Kidney (tissue), 14 donors: ENCODE results near the gene OR2S2. TPM values are rescaled to one million over a fixed set of nuclear protein-coding genes. Genes with fewer than 3 reads are reported as not detected.

Experiments
- DNase-seq, 5 donors: peaks; one replicate each; pipeline ENCODE4 v3.0.0-alpha.2; 2013 to 2020
- FAIRE-seq: peaks from 2 replicates; lab custom pipeline; 2012; peaks lifted over from hg19 to GRCh38; lab: Jason Lieb, UNC
- H3K27ac ChIP-seq, 2 donors: one replicate each; pipeline ENCODE4 v1.7.0; 2013; ENCODE audit warnings: low read depth in 2 of 2, low read length in 2 of 2, inconsistent platforms in 1 of 2
- H3K27me3 ChIP-seq: one replicate; pipeline ENCODE4 v1.7.1; 2013; ENCODE audit warnings: low read length, inconsistent platforms; ENCODE audit not compliant: control insufficient read depth, insufficient read depth
- H3K36me3 ChIP-seq, 3 donors: one replicate each; pipeline versions ENCODE4 v1.7.0 to v1.7.1; 2013; ENCODE audit warnings: low read length in 3 of 3, control low read depth in 1 of 3, inconsistent platforms in 1 of 3; ENCODE audit not compliant: insufficient read depth in 3 of 3, control insufficient read depth in 2 of 3
- H3K4me1 ChIP-seq, 3 donors: one replicate each; pipeline versions ENCODE4 v1.7.0 to v1.7.1; 2013; ENCODE audit warnings: low read length in 3 of 3, inconsistent platforms in 1 of 3, low read depth in 1 of 3; ENCODE audit not compliant: control insufficient read depth in 2 of 3, insufficient read depth in 2 of 3
- H3K4me3 ChIP-seq, 3 donors: one replicate each; pipeline versions ENCODE4 v1.7.0 to v1.8.1; 2013; ENCODE audit warnings: low read length in 3 of 3, control low read depth in 1 of 3, inconsistent platforms in 1 of 3
- H3K9ac ChIP-seq, 3 donors: one replicate each; pipeline versions ENCODE4 v1.7.0 to v1.7.1; 2013; ENCODE audit warnings: low read length in 3 of 3, control low read depth in 1 of 3, inconsistent platforms in 1 of 3
- H3K9me3 ChIP-seq, 3 donors: one replicate each; pipeline versions ENCODE4 v1.7.0 to v1.7.1; 2013; ENCODE audit warnings: low read length in 3 of 3, control low read depth in 1 of 3, inconsistent platforms in 1 of 3; ENCODE audit not compliant: control insufficient read depth in 2 of 3, insufficient read depth in 1 of 3
- intact Hi-C: fragments of 100-400 bp; cut with DNase I; formaldehyde crosslinking; loops from one replicate; pipeline ENCODE4 v1.11.1; 2022
- polyA plus RNA-seq: library from polyadenylated mRNA; stranded (reverse); fragments of 350-450 nt; fragmentation: Illumina TruSeq; extraction: RNeasy Lipid Tissue Mini Kit (QIAGEN cat#74804); gene quantifications from one replicate; pipeline ENCODE4 v1.2.3, GENCODE V29; 2014; ENCODE audit warnings: low read depth, low replicate concordance; ENCODE audit not compliant: insufficient read depth
- total RNA-seq: library from RNA; stranded (reverse); fragmentation: NEBNext Ultra II Directional; extraction: Animal tissue kit (Norgen Biotek cat#: 25700); gene quantifications from one replicate; pipeline ENCODE4 v1.2.1, GENCODE V29; 2021
- TF ChIP-seq, protein P1 (sequence below): IDR thresholded peaks from 3 replicates; pipeline ENCODE4 v1.5.1; 2012; ENCODE audit warnings: mild to moderate bottlenecking, moderate library complexity, borderline replicate concordance; ENCODE audit not compliant: insufficient read depth; ENCODE audit errors: extremely low read depth
- donor health status: control.
- donor health status: control.
- donor health status: control.
- donor health status: control.
- donor health status: control.
- donor health status: DM: yes; HTN: yes; CAD: no.
- donor health status: Normal renal cell carcinoma (clear cell type).

OR2S2 gene
- total and polyA plus RNA-seq, 2 donors from 2014 or later: not detected

DNA sequence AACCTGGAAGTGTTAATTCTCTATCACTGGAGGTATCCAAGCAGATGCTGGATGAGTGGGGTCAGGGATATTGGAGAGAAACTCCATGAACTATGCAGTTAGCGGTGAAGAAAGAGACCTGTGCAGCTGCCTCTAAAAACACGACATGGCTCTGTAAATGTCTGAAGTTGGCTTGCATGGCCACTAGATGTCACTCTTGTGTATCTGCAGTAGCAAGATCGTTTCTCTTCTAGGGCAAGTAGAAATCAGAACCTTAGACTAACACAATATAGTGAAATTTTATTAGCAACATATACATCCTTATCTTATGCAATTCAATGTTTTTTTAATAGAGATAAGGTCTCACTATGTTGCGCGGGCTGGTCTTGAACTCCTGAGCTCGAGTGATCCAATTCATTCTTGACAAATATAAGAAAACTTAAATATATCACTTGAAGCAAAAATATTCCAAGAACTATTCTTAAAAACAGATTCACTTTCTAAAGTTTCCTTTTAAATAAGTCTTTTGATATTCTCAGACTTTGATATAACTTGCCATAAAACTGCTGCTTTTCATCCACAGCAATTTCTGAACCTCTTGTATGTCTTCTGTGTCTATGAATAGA lies 2.9 kb downstream of the OR2S2 start:
- DNase-seq (peak in 3 of 5 donors; percentile 57 to 87 (median 87)), FAIRE-seq (peak; percentile 82)
- intact Hi-C loops: loop anchor here (5.0 kb wide), 1 partner anchor 62 kb away; no protein-coding TSS in a partner anchor
- H3K36me3 ChIP-seq: no peaks in the 10 kb centered on the region
- no peaks in the 10 kb centered on the region for H3K9me3 ChIP-seq
- H3K27ac ChIP-seq: no peak overlapping the region
- H3K4me1 ChIP-seq: peaks cover 0 to 2% (median 0%) of the 10 kb centered on the region in 3 donors
- peaks cover 2% of the 10 kb centered on the region for H3K27me3 ChIP-seq
- TF ChIP-seq, protein P1, sequence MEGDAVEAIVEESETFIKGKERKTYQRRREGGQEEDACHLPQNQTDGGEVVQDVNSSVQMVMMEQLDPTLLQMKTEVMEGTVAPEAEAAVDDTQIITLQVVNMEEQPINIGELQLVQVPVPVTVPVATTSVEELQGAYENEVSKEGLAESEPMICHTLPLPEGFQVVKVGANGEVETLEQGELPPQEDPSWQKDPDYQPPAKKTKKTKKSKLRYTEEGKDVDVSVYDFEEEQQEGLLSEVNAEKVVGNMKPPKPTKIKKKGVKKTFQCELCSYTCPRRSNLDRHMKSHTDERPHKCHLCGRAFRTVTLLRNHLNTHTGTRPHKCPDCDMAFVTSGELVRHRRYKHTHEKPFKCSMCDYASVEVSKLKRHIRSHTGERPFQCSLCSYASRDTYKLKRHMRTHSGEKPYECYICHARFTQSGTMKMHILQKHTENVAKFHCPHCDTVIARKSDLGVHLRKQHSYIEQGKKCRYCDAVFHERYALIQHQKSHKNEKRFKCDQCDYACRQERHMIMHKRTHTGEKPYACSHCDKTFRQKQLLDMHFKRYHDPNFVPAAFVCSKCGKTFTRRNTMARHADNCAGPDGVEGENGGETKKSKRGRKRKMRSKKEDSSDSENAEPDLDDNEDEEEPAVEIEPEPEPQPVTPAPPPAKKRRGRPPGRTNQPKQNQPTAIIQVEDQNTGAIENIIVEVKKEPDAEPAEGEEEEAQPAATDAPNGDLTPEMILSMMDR: peak; percentile 90
- peak overlapping the region in 1 of 3 donors; percentile 20 for H3K4me3 ChIP-seq
- no peak overlapping the region for H3K9ac ChIP-seq

DNA sequence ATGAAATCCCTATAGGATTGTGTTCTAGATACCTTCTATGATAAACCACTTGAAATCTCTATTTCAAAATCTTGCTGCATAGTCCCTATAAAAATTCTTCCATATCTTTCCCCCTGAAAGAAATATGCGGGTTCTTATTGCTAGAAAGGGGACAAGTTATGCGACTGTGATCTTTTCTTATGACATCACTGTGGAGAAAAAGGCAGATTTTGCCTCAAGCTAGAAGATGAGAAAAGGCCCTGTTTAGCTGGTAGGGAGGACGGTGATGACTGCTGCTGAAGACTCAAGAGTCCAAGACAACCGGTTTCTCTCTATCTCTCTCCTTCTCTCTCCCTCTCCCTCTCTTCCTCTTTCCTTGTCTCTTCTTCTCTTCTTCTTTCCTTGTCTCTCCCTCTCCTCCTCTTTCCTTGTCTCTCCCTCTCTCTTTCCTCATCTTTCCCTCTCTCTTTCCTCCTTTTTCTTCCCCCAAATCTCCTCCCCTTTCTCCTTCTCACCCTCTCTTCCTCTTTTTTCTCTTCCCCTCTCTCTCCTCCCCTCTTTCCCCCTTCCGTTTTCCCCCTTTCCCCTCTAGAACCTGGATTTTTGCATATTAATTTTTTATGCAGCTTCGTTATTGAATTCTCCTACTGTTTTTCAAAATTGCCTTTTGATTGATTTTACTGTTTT lies 5.3 kb downstream of the OR2S2 start:
- no peaks in the 10 kb centered on the region for H3K9me3 ChIP-seq
- H3K4me3 ChIP-seq: no peak overlapping the region
- TF ChIP-seq, protein P1: no peak
- no peak overlapping the region for H3K9ac ChIP-seq
- H3K27ac ChIP-seq: no peak overlapping the region
- peaks cover 2% of the 10 kb centered on the region for H3K27me3 ChIP-seq
- H3K36me3 ChIP-seq: no peaks in the 10 kb centered on the region
- intact Hi-C loops: no loop called here
- DNase-seq: no peak
- no peak for FAIRE-seq
- peaks cover 0 to 4% (median 0%) of the 10 kb centered on the region in 3 donors for H3K4me1 ChIP-seq

DNA sequence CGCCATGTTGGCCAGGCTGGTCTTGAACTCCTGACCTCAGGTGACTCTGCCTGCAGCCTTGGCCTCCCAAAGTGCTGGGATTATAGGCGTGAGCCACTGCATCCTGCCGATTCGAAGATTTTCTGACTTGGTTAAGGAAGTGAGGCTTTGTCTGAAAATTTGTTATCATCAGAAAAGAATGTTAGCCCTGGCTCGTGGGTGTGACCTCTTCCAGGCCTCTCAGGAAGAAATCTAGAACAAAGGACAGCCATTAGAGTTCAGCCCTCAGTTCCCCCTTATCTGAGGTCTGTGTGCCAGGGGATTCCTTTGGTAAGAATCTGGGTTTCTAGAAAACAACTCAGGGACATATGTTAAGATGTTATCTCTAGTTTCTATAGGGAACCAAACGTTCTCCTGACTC lies 6.2 kb downstream of the OR2S2 start:
- intact Hi-C loops: no loop called here
- no peaks in the 10 kb centered on the region for H3K9me3 ChIP-seq

More for the DNA sequence above, 6.2 kb downstream of the OR2S2 start:
- Histone ChIP-seq H3K27ac (no peak overlapping the region), H3K4me1 (peaks cover 0 to 4% (median 0%) of the 10 kb centered on the region in 3 donors), H3K4me3 (no peak overlapping the region), H3K27me3 (peaks cover 2% of the 10 kb centered on the region), H3K36me3 (no peaks in the 10 kb centered on the region), H3K9ac (no peak overlapping the region)
- TF ChIP-seq, protein P1: no peak
- no peak for DNase-seq
- no peak for FAIRE-seq
